A204.1 (cell line): Measurements from ENCODE around the gene SLC25A51.

ENCODE experiments used
- FAIRE-seq: peaks from 2 replicates; lab custom pipeline; 2012; peaks lifted over from hg19 to GRCh38; lab: Jason Lieb, UNC

The SLC25A51 gene

DNA sequence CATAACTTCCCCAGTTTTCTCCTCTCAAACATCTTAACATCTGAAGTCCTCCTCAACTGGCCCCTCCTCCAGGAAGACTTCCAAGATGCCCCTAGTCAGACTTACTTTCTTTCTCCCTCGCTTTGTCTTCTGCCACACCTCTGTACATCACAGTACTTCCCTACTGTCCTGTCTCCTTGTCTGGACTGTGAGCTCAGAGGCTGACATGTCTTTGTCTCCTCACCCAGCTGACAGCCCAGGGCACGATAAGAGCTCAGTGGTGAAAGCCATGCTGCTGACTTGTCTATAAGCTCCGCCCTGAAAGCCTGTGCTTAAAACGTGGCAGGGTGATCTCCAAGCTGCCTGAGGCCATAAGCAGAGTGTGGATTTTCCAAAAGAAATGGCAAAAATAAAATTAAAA is 33.0 kb upstream of the SLC25A51 start:
- no peak for FAIRE-seq

DNA sequence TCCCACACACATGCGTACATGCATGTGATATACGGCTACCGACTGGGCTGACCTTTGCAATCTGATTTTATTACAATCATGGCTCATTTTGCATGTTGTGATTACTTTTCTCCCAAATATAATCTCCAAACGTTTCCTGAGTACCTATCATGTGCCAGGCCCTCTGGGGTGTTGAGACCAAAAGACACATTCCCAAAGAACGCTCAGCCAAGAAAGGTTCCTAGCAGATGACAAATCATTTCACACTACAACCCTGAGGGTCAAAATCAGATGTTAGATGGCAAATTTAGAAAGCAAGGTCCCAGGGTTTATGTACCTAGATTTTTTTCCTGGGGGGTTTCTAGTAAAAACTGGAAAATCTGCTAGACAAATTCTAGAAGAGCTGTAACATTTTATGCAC is 32.4 kb upstream of the SLC25A51 start:
- FAIRE-seq, result no peak

- FAIRE-seq, result no peak
Measured at GRCh38 chr9:37935096-37935495, 31.2 kb upstream of the SLC25A51 start.

DNA sequence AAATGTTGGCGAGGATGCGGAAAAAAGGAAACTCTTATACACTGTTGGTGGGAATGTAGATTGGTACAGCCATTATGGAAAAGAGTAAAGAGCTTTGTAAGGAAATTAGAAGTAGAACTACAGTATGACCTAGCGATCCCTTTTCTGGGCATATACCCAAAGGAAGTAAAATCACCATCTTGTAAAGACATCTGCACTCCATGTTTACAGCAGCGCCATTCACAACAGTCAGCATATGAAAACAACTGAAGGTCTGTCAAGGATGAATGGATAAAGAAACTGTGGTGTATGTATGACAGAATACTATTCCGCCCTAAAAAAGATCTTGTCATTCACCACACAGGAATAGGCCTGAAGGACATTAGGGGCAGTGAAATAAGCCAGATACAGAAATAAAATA is 27.7 kb upstream of the SLC25A51 start:
- FAIRE-seq, result no peak

DNA sequence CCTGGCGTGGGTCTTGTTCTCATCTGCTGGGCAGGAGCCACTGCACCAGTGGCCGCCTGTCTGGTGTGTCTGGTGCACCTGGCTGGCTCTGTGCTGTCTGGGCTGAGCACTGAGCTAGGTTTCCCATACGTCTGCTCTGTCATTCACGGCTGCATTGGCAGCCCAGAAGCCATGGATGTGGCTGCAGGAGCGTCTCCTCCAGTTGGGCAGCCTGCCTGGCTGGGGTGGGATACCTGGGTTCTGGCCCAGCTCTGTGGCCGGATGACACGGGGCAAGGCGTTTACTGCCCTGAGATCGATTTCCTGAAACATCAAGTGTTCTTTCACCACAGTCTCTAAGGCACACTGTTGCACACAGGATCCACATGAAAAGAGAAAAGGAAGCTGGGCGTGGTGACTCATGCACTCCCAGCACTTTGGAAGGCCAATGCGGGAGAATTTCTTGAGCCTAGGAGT is 25.5 kb upstream of the SLC25A51 start:
- no peak for FAIRE-seq

- FAIRE-seq, result no peak
Measured at GRCh38 chr9:37928552-37929430, 24.9 kb upstream of the SLC25A51 start.

DNA sequence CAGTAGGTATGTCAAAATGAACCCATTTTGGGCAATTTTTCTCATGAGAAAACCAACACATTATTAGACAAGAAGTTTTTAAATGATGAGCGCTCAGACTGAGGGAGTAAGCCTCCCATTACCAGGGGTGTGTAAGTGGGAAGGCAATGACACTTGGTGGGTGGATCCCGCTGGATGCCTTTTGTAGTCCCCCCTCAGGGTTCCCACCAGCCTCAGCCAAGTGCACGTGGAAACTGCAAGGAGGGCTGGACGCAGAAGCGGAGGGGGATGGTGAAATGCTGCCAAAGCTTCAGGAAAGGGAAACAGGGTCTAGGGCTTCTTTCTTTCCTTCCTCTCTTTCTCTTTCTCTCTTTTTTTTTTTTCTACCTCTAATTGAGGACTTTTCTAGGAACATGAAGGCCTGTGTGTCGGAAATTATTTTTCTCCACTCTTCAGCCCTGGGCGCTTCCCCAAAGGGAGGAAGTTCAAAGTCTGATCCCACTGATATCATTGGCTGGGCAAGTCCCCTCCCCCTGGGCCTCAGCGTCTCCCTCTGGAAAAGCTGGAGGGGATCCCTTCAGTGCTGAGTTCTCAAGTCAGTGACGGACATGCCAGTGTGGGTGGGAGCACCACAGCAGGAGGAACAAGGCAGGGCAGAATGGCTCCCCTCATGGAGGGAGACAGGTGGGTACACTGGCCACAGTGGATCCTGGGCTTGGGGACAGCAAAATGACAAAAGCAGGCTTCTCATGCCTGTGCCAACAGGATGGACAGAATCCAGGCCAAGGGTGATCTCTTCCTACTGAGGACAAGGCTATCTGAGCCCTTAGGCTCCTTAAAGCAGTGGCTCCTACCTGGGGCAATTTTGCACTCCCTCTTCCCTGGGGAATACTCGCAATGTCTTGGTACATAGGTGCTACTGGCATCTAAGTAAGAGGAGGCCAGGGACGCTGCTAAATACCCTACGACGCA is 23.9 kb upstream of the SLC25A51 start:
- FAIRE-seq, result no peak

- FAIRE-seq, result no peak
Measured at GRCh38 chr9:37927132-37927531, 23.2 kb upstream of the SLC25A51 start.

DNA sequence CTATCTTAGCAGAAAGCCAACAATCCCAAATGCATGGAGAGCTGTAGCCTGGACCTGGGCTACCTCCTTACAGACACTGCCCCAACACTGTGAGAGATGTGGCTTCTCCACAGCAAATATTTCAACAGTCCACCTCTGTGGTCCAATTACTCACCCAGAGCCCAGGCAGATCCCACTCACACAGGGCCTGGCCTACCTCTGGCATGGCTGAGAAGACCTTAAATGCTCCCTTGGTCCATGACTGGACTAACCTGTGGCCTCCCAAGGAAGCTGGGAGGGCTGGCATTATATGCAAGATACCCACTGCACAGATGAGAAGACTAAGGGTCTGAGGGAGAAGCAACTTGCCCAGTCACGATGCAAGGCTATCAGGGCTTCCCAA is 22.8 kb upstream of the SLC25A51 start:
- no peak for FAIRE-seq

GRCh38 chr9:37925786-37926736 is 22.1 kb upstream of the SLC25A51 start:
- FAIRE-seq, result no peak

- FAIRE-seq, result no peak
Measured at GRCh38 chr9:37925006-37925405, 21.1 kb upstream of the SLC25A51 start.

DNA sequence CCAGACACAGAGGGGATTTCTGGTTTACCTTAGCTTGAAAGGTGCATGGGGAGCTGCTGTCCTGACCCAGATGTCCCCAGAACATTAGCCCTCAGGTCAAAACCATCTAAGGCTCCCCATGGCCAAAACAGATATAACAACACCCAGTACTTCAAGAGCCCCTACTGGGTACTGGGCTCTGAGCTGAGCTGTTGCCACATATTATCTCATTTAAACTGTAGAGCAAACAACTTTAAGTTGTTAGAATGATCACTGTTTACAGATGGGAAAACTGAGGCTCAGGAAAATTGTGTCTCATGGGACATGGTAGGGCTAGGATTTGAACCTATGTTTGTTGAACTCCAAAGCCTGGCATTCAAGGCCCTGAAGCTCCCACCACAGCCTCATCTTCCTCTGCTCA is 20.6 kb upstream of the SLC25A51 start:
- FAIRE-seq, result no peak

DNA sequence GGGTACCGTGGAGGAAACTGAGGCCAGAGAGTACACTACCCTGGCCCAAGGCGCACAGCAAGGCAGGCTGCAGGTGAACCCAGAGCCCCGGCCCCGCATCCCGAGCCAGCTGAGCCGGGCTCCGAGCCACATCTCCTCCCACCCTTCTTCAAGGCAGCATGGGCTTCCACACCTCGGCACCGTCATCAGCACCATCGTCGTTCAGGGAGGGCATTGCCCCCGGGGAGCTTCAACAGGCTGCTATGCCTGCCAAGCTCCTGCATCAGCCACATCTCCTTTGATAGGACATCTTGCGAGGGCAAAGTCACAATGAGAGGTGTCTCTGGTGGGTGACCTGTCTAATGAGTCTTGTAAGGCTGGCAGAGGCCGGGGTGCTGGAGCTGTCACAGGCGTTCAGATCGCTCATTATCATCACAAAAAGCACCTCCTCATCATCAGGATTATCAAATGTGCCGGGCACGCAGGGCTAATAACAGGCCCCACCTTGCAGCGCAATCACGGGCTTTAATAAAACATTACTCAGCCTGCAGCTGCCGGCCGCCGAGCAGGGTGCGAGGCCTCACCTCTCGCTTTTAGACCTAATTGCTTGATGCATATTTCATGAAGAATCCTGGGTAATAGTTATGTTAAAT is 20.0 kb upstream of the SLC25A51 start:
- FAIRE-seq, result no peak

DNA sequence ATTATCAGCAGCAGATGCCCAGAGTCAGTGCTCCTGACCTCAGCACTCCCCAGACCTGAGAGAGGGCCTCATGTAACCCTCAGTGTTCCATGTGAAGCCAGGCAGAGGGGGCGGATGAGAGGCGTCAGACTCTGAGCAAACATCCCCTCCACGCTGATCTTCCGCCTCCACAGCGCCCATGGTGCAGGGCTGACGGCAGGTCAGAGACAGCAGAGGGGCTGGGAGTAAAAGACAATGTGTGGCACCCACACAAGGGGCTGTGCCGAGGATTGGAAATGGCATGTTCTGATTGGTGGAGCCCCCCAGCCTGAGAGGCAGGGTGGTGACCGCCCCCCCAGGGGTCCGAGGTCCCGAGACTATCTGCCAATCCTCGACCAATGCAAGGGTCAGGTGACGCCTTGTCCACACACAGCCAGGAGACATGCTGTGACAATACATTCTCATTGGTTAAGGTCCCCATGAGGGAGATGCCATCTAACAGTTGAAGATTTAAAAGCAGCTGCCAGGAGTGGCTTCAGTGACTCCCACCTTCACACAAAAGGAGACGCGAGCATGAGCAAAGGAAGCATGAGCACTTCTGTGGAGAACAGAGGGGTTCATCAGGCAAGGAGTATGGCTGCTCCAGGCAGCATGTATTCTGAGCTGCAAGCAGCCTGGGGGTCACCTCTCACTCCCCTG is 19.3 kb upstream of the SLC25A51 start:
- FAIRE-seq, result no peak

DNA sequence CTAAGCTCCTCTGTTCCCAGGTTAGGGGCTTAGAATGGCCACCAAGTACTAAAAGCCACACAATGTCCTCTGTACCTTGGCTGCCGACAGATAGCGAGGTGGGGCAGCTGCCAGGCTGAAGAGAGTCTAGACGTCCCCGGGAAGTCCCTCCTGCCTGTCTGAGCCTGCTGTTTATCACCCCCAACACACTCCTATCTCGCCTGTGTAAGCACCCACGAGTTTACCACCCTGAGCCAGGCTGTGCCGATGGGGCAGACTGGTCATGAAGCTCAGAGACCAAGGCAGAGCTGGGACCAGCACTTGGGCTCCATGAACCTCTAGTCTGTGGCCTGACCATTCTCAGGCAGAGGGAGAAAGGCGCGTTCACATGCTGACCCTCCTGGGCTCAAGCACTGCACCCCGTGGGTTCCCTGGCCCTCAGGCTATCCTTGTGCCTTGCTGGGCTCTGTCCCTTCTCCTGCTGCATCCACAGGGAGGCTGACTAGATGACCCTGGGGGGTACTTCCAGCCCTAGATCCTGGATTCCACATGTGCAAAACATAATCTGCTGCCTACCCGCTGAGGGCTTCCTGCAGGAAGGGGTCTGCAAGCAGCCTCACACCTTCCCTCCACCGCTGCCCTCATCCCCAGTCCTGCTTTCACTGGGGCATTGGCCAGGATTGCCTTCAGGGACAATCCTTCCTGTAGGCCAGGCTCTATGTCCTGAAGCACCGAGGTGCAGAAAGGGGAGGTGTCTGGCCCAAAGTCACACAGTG is 18.6 kb upstream of the SLC25A51 start:
- no peak for FAIRE-seq

DNA sequence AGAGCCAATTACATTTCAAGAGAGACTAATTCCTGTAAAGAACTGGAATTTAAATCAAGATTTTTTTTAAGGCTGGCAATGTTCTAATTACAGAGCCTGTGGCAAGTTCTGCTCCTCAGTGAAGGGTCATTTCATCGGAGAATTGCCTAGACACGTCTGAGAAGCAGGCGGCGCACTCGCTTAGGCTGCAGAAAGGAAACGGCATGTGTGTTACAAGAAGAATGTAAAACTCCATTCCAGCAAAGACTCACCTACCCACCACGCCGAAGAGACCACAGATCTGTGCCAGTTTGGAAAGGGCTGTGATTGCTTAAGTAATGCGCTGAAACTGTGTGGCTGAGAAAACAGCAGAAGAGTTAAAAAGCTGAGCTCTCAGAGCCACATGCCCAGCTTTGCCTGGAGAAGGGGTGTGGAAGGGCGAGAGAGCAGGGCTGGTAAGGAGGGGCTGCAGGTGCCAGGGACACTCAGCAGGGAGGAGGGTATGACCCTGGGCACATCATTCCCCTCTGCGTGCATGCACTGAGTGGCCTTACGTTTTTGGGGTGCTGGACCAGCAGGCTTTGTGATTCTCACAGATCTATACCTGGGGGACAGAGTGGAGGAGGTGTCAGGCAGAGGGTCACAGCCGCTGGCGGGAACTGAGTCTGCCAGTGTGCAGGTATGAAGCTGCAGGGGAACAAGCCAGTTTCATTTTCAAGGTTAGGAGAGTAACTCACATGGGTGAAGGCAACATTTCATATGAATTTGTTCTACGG is 17.8 kb upstream of the SLC25A51 start:
- FAIRE-seq, result no peak

GRCh38 chr9:37921168-37921510 is 17.2 kb upstream of the SLC25A51 start:
- no peak for FAIRE-seq

- no peak for FAIRE-seq
Measured at GRCh38 chr9:37920471-37921167, 16.7 kb upstream of the SLC25A51 start.

- FAIRE-seq, result no peak
Measured at GRCh38 chr9:37919956-37920335, 16.0 kb upstream of the SLC25A51 start.
